MG63 (cell line): ENCODE data around the gene ERBB3. TPM values are rescaled to one million over a fixed set of nuclear protein-coding genes. Genes with fewer than 3 reads are reported as not detected.
"Not testable (repeated sequence)": the region's sequence is repeated elsewhere in the genome, so short reads cannot be mapped to it uniquely, and the experiment has no call there.

Experiments
- DNase-seq: peaks from one replicate; pipeline ENCODE4 v3.0.0-alpha.2; 2020
- H3K27me3 ChIP-seq: fragments of 250-450 bp; sonication (Bioruptor Pico); 2 replicates; pipeline ENCODE4 v1.5.1; 2020; ENCODE audit warnings: mild to moderate bottlenecking, moderate library complexity
- H3K36me3 ChIP-seq: fragments of 250-450 bp; sonication (Bioruptor Pico); 2 replicates; pipeline ENCODE4 v1.5.1; 2020; ENCODE audit warnings: mild to moderate bottlenecking, moderate library complexity
- H3K4me3 ChIP-seq: fragments of 250-450 bp; sonication (Bioruptor Pico); 2 replicates; pipeline ENCODE4 v1.5.1; 2020; ENCODE audit warnings: mild to moderate bottlenecking, moderate library complexity
- H3K9me3 ChIP-seq: fragments of 250-450 bp; sonication (Bioruptor Pico); 2 replicates; pipeline ENCODE4 v1.5.1; 2020; ENCODE audit warnings: mild to moderate bottlenecking, moderate library complexity
- total RNA-seq: library from RNA; depleted of rRNA; stranded (reverse); fragments of >200 nt; shearing (Covaris generic); gene quantifications from 2 replicates; pipeline ENCODE4 v1.2.3, GENCODE V29; 2014; ENCODE audit warnings: low replicate concordance

ERBB3 gene
- total RNA-seq, 1 experiment from 2014 or later, result 0.56 TPM

DNA sequence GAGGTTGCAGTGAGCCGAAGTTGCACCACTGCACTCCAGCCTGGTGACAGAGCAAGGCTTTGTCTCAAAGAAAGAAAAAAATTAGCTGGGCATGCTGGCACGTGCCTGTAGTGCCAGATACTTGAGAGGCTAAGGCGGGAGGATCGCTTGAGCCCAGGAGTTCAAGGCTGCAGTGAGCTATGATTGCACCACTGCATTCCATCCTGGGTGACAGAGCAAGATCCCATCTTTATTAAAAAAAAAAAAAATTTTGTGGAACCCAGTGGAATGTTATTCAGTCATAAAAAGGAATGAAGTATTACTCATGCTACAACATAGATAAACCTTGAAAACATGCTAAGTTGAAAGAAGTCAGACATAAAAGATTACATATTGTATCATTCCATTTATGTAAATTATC is 8.3 kb upstream of the ERBB3 start:
- Histone ChIP-seq H3K4me3 (no peak overlapping the region), H3K36me3 (no peaks in the 10 kb centered on the region), H3K9me3 (no peaks in the 10 kb centered on the region), H3K27me3 (no peaks in the 10 kb centered on the region)
- peak; percentile 55 for DNase-seq

DNA sequence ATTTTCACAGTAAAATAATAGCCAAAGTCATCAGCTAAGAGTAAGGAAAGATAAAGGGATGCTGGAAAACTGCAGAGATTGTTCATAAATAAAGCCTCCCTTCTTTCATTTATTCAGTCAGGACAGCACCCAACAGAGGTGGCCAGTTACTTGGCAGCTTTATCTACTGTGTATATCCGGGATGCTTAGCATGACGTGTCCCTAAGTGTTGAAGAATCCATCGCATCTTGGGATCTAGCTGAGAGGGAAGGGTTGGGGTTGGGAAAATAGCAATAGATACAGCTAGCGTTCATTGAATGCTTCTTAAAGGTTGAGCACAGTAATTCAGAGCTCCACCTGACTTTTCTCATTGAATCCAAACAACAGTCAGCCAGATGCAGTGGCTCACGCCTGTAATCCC is 5.6 kb upstream of the ERBB3 start:
- no peak for DNase-seq
- H3K27me3 ChIP-seq, result no peaks in the 10 kb centered on the region
- no peaks in the 10 kb centered on the region for H3K9me3 ChIP-seq
- no peak overlapping the region for H3K4me3 ChIP-seq
- no peaks in the 10 kb centered on the region for H3K36me3 ChIP-seq

DNA sequence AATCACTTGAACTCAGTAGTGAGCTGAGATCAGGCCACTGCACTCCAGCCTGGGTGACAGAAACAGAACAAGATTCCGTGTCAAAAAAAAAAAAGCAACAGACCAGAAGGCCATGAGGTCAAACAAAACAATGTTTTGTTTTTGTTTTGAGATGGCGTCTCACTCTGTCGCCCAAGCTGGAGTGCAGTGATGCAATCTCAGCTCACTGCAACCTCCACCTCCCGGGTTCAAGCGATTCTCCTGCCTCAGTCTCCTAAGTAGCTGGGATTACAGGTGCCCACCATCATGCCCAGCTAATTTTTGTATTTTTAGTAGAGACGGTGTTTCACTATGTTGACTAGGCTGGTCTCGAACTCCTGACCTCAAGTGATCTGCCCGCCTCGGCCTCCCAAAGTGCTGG is 2.0 kb upstream of the ERBB3 start:
- not testable (repeated sequence) for H3K36me3 ChIP-seq, DNase-seq, H3K4me3 ChIP-seq, H3K9me3 ChIP-seq, H3K27me3 ChIP-seq

DNA sequence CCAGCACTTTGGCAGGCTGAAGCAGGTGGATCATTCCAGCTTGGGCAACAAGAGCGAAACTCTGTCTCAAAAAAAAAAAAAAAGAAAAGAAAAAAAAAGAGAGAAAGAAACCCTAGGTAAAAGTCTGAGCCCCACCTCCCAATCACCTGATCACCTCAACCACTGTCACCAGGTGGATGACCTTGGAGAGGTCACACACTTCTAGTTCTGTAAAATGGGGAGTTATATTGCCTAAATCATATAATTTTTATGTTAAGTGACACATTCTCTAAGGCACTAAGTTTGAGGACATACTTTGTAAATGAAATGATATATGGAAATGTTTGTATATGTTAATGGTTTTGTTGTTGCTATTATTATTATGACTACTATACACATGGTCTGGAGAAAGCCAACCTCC is 1.5 kb upstream of the ERBB3 start:
- DNase-seq, result no peak
- no peaks in the 10 kb centered on the region for H3K27me3 ChIP-seq
- no peaks in the 10 kb centered on the region for H3K9me3 ChIP-seq
- peak overlapping the region; percentile 51; the same call in 1 of the 2 replicates for H3K4me3 ChIP-seq
- no peaks in the 10 kb centered on the region for H3K36me3 ChIP-seq

DNA sequence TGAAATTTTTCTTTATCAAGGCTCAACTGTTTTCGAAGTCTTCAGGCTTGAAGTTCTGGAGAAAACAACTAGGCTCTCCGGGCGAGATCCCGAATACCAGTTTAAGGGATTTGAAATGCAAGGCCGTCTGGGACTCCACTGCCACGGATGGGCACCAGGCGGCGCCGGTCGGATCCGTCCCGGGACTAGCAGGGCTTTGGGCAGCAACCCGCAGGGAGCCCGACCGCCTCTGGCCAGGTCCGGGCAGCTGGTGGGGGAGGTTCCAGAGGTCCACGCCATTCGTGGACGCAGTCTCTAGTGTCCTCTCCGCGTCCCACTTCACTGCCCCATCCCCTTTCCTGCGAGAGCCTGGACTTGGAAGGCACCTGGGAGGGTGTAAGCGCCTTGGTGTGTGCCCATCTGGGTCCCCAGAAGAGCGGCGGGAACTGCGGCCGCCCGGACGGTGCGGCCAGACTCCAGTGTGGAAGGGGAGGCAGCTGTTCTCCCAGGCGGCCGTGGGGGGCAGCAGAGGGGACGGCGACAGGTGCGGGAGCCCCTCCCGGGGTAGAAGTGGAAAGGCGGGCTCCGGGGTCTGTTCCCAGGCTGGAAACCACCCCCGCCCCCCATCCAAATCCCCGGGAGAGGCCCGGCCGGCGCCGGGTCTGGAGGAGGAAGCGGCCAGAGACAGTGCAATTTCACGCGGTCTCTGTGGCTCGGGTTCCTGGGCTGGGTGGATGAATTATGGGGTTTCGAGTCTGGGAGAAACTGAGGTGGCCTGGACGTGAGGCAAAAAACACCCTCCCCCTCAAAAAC is 838 bp upstream of the ERBB3 start:
- peak; percentile 93 for DNase-seq
- H3K9me3 ChIP-seq, result no peaks in the 10 kb centered on the region
- H3K4me3 ChIP-seq, result peak overlapping the region; percentile 51
- no peaks in the 10 kb centered on the region for H3K36me3 ChIP-seq
- no peaks in the 10 kb centered on the region for H3K27me3 ChIP-seq

DNA sequence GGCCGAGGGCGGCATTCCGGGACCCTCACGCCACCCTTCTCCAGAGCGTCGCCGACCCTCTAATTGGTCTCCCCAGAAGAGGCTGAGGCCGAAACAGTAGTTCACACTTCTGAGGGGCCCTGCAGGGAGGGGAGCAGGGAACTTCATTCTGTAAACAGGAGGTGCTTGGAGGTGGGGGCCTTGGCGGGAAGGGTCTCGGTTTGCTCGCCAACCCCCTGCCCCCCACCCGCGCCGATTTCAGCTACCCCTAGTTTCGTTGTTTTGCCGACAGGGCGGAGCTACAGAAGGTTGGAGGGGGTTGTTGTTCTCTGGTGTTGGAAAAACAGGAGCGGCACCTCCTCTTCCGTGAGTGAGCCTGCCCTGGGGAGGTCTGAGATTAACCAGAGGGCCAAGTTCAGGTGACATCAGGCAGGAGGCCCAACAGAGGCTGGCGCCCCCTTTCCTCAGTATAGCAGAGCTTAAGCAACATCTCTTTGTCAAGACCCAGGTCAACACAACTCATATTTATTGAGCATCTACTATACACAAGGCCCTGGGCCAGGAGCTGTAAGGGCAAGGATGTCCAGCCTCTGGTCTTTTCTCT is 682 bp downstream of the ERBB3 start:
- Histone ChIP-seq H3K9me3 (no peaks in the 10 kb centered on the region), H3K4me3 (no peak overlapping the region), H3K27me3 (no peaks in the 10 kb centered on the region), H3K36me3 (no peaks in the 10 kb centered on the region)
- no peak for DNase-seq

DNA sequence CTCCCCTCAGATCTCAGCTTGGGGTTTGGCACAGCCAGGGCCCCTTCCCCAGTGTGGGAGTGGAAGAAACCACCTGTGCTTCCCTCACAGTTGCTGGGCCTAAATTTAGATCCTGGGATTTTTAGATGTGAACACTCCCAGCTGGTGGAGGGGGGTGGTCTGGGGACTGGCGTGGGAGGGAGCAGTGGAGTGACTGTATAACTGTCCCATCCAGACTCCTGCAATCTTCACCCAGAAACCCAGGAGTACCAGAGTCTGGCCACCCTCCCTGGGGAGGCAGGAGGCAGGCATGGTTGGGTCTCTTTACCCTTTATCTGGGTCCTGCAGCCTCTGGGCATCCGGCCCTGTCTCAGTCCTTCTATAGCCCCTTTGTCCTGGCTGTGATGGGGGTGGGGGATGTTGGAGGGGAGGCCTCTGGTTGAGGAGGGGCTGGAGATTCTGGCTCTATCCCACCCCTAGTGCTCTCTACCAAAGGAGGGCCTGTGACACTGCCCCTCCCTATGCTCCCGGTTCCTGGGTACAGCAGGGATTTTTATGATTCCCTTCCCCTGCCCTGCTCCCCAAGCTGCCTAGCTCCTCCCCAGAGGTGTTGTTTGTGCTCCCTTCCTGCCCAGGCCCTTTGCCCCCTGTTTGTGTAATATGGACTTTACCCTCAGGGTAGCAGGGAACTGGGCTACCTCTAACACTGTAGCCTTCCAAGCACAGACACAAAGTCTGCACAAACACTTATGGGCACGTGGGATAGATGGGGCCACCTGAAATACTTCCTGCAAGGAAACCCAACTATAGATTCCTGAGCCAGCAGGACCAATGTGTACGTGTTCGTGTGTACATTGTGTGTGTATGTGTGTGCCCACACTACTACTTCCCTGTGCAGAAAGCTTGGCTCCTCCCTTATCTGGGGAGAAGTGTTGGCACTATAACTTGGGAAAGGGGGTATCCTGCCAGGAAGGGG is 1.7 kb downstream of the ERBB3 start:
- H3K9me3 ChIP-seq, result no peaks in the 10 kb centered on the region
- no peaks in the 10 kb centered on the region for H3K27me3 ChIP-seq
- no peak for DNase-seq
- H3K4me3 ChIP-seq, result no peak overlapping the region
- no peaks in the 10 kb centered on the region for H3K36me3 ChIP-seq

DNA sequence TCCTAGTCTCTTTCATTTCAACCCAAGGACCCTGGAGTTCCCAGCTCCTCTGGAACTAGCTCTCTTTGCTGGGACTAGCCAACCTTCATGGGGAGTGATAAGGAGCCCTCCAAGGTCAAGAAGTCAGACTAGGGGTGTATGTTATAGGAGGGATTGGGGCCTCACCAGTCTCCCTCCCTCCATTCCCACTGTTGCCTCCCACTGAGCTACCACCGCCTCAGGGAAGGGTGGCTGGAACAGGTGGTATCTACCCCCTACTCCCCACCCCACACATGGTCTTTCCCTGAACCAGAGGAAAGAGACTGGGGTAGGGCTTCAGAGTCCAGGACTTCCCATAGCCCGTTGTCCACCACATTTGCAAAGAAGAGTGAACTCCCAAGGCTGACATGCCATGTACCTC is 2.4 kb downstream of the ERBB3 start:
- no peak for DNase-seq
- Histone ChIP-seq H3K4me3 (no peak overlapping the region), H3K36me3 (no peaks in the 10 kb centered on the region), H3K9me3 (no peaks in the 10 kb centered on the region), H3K27me3 (no peaks in the 10 kb centered on the region)

DNA sequence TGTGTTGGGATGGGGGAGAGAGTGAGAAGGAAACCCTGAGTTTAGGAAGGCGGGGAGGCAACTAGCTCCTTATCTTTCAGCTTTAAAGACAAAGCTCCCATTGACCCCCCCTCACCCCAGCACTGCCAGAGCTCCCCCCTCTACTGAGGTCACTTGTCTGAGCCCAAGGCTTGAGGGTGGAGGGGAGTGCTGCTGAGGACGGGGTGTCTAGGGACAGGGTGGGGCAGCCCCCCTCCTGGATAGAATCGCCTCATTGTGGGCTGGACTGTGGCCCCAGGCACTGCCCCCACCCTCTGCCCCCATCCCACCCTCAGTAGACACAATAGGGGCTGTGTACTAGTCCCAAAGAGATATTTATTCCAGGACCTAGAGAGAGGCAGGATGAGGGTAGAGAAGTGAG is 3.0 kb downstream of the ERBB3 start:
- DNase-seq, result no peak
- no peaks in the 10 kb centered on the region for H3K9me3 ChIP-seq
- H3K36me3 ChIP-seq, result no peaks in the 10 kb centered on the region
- H3K27me3 ChIP-seq, result no peaks in the 10 kb centered on the region
- H3K4me3 ChIP-seq, result no peak overlapping the region

DNA sequence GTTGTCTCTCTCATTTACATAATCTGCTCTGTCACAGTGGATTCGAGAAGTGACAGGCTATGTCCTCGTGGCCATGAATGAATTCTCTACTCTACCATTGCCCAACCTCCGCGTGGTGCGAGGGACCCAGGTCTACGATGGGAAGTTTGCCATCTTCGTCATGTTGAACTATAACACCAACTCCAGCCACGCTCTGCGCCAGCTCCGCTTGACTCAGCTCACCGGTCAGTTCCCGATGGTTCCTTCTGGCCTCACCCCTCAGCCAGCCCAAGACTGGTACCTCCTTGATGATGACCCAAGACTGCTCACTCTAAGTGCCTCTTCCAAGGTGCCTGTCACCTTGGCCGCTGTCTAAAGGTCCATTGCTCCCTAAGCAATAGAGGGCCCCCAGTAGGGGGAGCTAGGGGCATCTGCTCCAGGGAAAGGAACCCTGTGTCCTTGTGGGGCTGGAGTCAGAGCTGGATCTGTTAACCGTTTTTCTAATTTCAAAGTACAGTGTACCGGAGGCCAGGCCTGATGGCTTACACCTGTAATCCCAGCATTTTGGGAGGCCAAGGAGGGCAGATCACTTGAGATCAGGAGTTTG is 5.1 kb downstream of the ERBB3 start:
- Histone ChIP-seq H3K9me3 (no peaks in the 10 kb centered on the region), H3K4me3 (no peak overlapping the region), H3K36me3 (no peaks in the 10 kb centered on the region), H3K27me3 (no peaks in the 10 kb centered on the region)
- peak; percentile 20 for DNase-seq

DNA sequence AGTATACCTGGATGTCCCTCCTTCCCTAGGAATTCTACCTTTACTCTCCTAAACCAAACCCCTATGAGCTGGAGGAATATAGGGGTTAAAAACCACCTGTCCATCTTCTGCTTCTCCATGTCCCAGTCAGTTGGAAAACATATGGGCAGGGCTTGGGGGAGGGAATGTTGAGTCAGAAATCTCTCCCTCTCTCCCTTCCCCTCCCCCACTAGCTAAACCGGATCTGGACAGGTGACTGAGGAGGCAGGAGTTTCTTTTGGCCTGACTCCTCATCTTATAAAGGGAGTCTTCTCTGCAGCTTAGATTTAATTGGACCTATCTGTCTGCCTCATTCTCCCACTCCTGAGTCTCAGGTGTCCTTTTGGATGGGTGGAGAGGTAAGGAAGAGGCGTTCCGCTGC is 6.1 kb downstream of the ERBB3 start:
- no peak for DNase-seq
- Histone ChIP-seq H3K9me3 (no peaks in the 10 kb centered on the region), H3K4me3 (no peak overlapping the region), H3K36me3 (no peaks in the 10 kb centered on the region), H3K27me3 (no peaks in the 10 kb centered on the region)

DNA sequence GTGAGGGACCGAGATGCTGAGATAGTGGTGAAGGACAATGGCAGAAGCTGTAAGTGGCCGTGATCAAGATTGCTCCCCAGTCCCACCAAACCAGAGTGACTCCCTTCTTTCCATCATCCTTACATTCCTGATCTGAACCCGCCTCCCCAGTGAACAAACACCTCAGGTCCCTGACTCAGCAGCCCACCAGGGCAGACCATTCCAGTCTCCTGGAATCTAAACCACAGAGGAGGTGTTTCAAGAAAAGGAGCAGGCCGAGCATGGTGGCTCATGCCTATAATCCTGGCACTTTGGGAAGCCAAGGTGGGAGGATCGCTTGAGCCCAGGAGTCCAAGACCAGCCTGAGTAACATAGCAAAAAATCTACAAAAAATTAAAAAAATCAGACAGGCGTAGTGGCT is 6.6 kb downstream of the ERBB3 start:
- Histone ChIP-seq H3K36me3 (no peaks in the 10 kb centered on the region), H3K9me3 (no peaks in the 10 kb centered on the region), H3K4me3 (no peak overlapping the region), H3K27me3 (no peaks in the 10 kb centered on the region)
- no peak for DNase-seq

DNA sequence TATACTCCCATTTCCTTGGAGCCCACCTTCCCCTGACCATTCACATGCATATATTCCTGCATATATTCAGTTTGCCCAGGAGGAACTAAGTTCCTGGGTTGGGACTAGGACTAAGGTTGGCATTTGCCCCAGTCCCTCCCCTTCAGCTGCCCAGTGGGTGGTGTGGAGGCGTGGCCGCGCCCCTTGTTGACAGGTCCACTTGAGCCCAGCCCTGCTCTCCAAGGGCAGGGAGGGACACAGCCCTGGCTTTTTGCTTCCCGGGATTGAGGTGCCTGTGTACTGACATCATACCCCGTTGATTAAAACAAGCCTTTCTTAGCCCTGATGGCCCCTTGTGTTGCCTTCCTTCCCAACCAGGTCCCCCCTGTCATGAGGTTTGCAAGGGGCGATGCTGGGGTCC is 7.3 kb downstream of the ERBB3 start:
- peak; percentile 40 for DNase-seq
- H3K4me3 ChIP-seq, result no peak overlapping the region
- no peaks in the 10 kb centered on the region for H3K36me3 ChIP-seq
- no peaks in the 10 kb centered on the region for H3K9me3 ChIP-seq
- H3K27me3 ChIP-seq, result no peaks in the 10 kb centered on the region

DNA sequence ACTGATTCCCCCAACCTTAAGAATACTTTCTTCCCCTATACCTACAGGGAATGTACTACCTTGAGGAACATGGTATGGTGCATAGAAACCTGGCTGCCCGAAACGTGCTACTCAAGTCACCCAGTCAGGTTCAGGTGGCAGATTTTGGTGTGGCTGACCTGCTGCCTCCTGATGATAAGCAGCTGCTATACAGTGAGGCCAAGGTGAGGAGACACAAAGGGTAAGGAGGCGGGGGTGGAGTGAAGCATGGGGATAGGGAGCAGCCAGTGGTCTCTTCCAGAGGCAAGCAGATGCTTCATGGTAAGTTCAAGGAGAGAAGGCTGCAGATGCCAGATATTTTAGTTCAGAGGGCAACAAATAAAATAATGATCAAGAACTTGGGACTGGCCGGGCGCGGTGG is 17.8 kb downstream of the ERBB3 start:
- Histone ChIP-seq H3K4me3 (no peak overlapping the region), H3K27me3 (peaks cover 9% of the 10 kb centered on the region; the same call in 1 of the 2 replicates)

DNA sequence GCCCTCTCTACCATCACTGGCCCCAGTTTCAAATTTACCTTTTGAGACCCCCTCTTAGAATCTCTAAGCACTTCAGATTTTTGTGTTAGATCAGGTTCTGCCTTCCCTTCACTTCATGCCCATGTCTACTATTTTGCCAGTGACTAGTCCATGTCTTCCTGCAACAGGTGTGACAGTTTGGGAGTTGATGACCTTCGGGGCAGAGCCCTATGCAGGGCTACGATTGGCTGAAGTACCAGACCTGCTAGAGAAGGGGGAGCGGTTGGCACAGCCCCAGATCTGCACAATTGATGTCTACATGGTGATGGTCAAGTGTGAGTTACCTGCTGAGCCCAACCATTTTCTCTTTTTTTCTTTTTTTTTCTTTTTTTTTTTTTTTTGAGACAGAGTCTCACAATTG is 18.6 kb downstream of the ERBB3 start:
- H3K9me3 ChIP-seq, result no peaks in the 10 kb centered on the region
- H3K27me3 ChIP-seq, result peaks cover 9% of the 10 kb centered on the region; the same call in 1 of the 2 replicates
- DNase-seq, result no peak
- no peaks in the 10 kb centered on the region for H3K36me3 ChIP-seq
- H3K4me3 ChIP-seq, result no peak overlapping the region

More for the DNA sequence above, 17.8 kb downstream of the ERBB3 start:
- Histone ChIP-seq H3K9me3 (no peaks in the 10 kb centered on the region; the same call in 1 of the 2 replicates), H3K36me3 (no peaks in the 10 kb centered on the region)
- no peak for DNase-seq

DNA sequence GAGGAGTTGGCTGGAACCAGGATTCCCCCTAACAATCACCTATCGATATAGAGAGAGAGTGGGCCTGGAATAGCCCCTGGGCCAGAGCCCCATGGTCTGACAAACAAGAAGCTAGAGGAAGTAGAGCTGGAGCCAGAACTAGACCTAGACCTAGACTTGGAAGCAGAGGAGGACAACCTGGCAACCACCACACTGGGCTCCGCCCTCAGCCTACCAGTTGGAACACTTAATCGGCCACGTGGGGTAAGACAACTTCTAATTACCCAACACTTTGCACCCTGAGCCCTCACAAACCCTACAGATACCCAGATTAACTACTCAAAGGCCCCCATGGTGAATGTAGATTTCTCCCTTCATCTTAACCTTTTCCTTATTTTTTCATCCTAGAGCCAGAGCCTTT is 19.8 kb downstream of the ERBB3 start:
- peaks cover under 1% of the 10 kb centered on the region; the same call in 1 of the 2 replicates for H3K36me3 ChIP-seq
- DNase-seq, result no peak
- peaks cover 9% of the 10 kb centered on the region; the same call in 1 of the 2 replicates for H3K27me3 ChIP-seq
- no peak overlapping the region for H3K4me3 ChIP-seq
- H3K9me3 ChIP-seq, result no peaks in the 10 kb centered on the region

DNA sequence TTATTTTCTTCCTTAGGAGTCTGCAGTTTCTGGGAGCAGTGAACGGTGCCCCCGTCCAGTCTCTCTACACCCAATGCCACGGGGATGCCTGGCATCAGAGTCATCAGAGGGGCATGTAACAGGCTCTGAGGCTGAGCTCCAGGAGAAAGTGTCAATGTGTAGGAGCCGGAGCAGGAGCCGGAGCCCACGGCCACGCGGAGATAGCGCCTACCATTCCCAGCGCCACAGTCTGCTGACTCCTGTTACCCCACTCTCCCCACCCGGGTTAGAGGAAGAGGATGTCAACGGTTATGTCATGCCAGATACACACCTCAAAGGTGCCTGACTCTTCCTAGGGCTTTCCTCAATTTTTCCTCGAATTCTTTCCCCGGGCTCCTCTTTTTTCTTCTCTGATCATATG is 21.1 kb downstream of the ERBB3 start:
- H3K27me3 ChIP-seq, result peaks cover 6% of the 10 kb centered on the region; the same call in 1 of the 2 replicates
- no peaks in the 10 kb centered on the region for H3K9me3 ChIP-seq
- no peak overlapping the region for H3K4me3 ChIP-seq
- no peak for DNase-seq
- H3K36me3 ChIP-seq, result peaks cover 11% of the 10 kb centered on the region
